Measurements from ENCODE around the gene DNAH1.

DNA sequence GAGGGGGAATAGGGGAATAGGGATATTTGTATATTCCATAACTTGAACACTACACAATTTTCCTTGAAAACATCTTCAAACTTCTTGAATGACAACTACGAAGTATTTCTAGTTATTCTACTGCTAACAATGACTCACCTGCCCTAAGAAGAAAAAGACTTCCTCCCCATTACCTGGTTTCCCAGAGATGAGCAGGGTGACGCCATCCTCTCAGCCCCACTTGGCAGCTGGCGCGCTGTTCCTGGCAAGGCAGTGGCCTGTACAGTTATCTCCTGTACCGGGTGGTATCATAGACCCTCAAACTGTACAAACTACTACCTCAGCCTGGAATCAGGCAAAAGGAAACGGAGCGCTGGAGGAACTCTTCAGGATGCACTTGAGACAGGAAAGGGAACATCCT, 48.1 kb upstream of the DNAH1 start:
- no peak for TF ChIP-seq CTCF (IDR thresholded peaks at IDR 0.05)
- no peak for TF ChIP-seq POLR2AphosphoS5 (IDR thresholded peaks at IDR 0.05)

Measured in gastroesophageal sphincter (tissue), 3 donors.